ENCODE data around the gene VEGFD.

DNA sequence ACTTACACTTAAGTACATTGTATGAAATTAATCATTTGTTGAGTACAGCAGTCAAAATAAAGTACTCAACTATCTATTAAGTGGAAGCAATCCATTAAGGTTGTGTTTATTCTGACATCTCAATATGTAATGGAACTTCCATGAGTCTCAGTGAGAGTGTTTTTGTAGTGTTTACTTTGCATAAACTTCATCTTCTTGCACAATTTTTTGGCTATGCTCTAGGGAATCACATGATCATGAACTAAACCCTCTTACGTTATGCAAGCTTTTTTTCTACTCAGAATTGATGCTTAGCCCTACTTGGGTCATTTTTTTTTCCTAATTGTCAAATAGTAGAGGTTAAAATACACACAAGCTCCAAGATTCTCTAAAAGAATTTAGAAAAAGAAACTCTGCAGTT is 27.8 kb downstream of the VEGFD start:
- TF ChIP-seq PATZ1 (CRISPR knock-in tag; IDR thresholded peaks at IDR 0.05; ENCODE audit: borderline replicate concordance) (no peak), SNAI2 (CRISPR knock-in tag; IDR thresholded peaks at IDR 0.05) (no peak), GLIS3 (CRISPR knock-in tag; IDR thresholded peaks at IDR 0.05) (no peak), ZC3H10 (CRISPR knock-in tag; IDR thresholded peaks at IDR 0.05) (no peak), CSDC2 (CRISPR knock-in tag; IDR thresholded peaks at IDR 0.05) (no peak), ZFP30 (CRISPR knock-in tag; IDR thresholded peaks at IDR 0.05) (no peak), ZNF8 (CRISPR knock-in tag; IDR thresholded peaks at IDR 0.05) (no peak)
- TF ChIP-seq, protein P1, sequence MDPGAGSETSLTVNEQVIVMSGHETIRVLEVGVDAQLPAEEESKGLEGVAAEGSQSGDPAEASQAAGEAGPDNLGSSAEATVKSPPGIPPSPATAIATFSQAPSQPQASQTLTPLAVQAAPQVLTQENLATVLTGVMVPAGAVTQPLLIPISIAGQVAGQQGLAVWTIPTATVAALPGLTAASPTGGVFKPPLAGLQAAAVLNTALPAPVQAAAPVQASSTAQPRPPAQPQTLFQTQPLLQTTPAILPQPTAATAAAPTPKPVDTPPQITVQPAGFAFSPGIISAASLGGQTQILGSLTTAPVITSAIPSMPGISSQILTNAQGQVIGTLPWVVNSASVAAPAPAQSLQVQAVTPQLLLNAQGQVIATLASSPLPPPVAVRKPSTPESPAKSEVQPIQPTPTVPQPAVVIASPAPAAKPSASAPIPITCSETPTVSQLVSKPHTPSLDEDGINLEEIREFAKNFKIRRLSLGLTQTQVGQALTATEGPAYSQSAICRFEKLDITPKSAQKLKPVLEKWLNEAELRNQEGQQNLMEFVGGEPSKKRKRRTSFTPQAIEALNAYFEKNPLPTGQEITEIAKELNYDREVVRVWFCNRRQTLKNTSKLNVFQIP (CRISPR knock-in tag; IDR thresholded peaks at IDR 0.05; ENCODE audit: borderline replicate concordance, low read depth) = no peak

Measured in SK-N-SH treated with all-trans-retinoic acid at 6 μM for 48 hours (cell line).